A549 (cell line): Measurements from ENCODE around the gene KHDRBS2. TPM values are rescaled to one million over a fixed set of nuclear protein-coding genes. Genes with fewer than 3 reads are reported as not detected.

ENCODE experiments used
- ATAC-seq, 2 experiments: fragments of 200-7000 bp in 1 of 2; fragments of >200 bp in 1 of 2; cut with Nextera tagmentation in 1 of 2; cut with Tn5 transposase in 1 of 2; 3 replicates each; pipeline versions ENCODE4 v1.8.0 to v1.9.1; 2018 to 2020; ENCODE audit warnings: mild to moderate bottlenecking in 1 of 2, moderate library complexity in 1 of 2
- CTCF ChIA-PET: fragments of 300-600 bp; sonication (Branson Sonifier 250); formaldehyde crosslinking; extraction: SDS; loops from one replicate; lab custom pipeline; 2021; ENCODE audit warnings: antibody characterized with exemption, inconsistent platforms; lab: Yijun Ruan, JAX
- POLR2A ChIA-PET: fragments of 350-600 bp; formaldehyde crosslinking; extraction: SDS; loops from one replicate; lab custom pipeline; 2021; ENCODE audit warnings: antibody characterized with exemption, inconsistent platforms; lab: Yijun Ruan, JAX
- DNase-seq, 2 experiments: peaks; one replicate each; pipeline versions ENCODE4 v3.0.0 to v3.0.0-alpha.2; 2011 to 2016; ENCODE audit warnings: low read depth in 1 of 2, low spot score in 1 of 2
- FAIRE-seq: peaks from 2 replicates; lab custom pipeline; 2011; peaks lifted over from hg19 to GRCh38; lab: Jason Lieb, UNC
- H3K27ac ChIP-seq, 2 experiments: fragments of >200 bp; sonication (Bioruptor Twin); formaldehyde crosslinking; 3 replicates each; pipeline ENCODE4 v1.5.1; 2016 to 2017
- H3K4me1 ChIP-seq: fragments of >200 bp; sonication (Bioruptor Twin); formaldehyde crosslinking; 3 replicates; pipeline ENCODE4 v1.6.1; 2016
- H3K4me2 ChIP-seq: fragments of >200 bp; sonication (Bioruptor Twin); formaldehyde crosslinking; 3 replicates; pipeline ENCODE4 v1.6.1; 2016
- H3K4me3 ChIP-seq: fragments of >200 bp; sonication (Bioruptor Twin); formaldehyde crosslinking; 3 replicates; pipeline ENCODE4 v1.5.1; 2016
- H3K9me3 ChIP-seq: fragments of >200 bp; sonication (Bioruptor Twin); formaldehyde crosslinking; 3 replicates; pipeline ENCODE4 v1.6.1; 2016
- ATOH8 ChIP-seq: fragments of 250-450 bp; sonication (Bioruptor Pico); IDR thresholded peaks from 2 replicates; pipeline ENCODE4 v1.5.0; 2020; ENCODE audit warnings: low read depth, mild to moderate bottlenecking, moderate library complexity
- BHLHE40 ChIP-seq: IDR thresholded peaks from 2 replicates; pipeline ENCODE4 v1.6.1; 2012; ENCODE audit warnings: low read depth, low read length, inconsistent platforms
- CBX2 ChIP-seq: fragments of 200-600 bp; sonication (generic); IDR thresholded peaks from 2 replicates; pipeline ENCODE4 v1.6.1; 2016; ENCODE audit warnings: low read depth, mild to moderate bottlenecking, borderline replicate concordance
- CHD2 ChIP-seq: fragments of 150-350 bp; IDR thresholded peaks from 2 replicates; pipeline ENCODE4 v1.6.1; 2014; ENCODE audit warnings: low read length; ENCODE audit not compliant: partially characterized antibody
- CHD4 ChIP-seq: fragments of 200-600 bp; sonication (generic); IDR thresholded peaks from 2 replicates; pipeline ENCODE4 v1.6.1; 2016; ENCODE audit warnings: antibody characterized with exemption, mild to moderate bottlenecking, borderline replicate concordance
- CTCF ChIP-seq: fragments of >200 bp; sonication (Bioruptor Twin); formaldehyde crosslinking; IDR thresholded peaks from 3 replicates; pipeline ENCODE4 v1.5.1; 2016
- E2F6 ChIP-seq: IDR thresholded peaks from 2 replicates; pipeline ENCODE4 v1.6.1; 2012; ENCODE audit warnings: low read depth, borderline replicate concordance
- EHF ChIP-seq: fragments of 250-450 bp; sonication (Bioruptor Pico); IDR thresholded peaks from 2 replicates; pipeline ENCODE4 v1.5.0; 2020; ENCODE audit warnings: mild to moderate bottlenecking
- EHMT2 ChIP-seq: fragments of 200-600 bp; sonication (generic); IDR thresholded peaks from 2 replicates; pipeline ENCODE4 v1.6.1; 2016; ENCODE audit warnings: antibody characterized with exemption, low read depth, mild to moderate bottlenecking, moderate library complexity
- EP300 ChIP-seq, 2 experiments: fragments of >200 bp; sonication (Bioruptor Twin); formaldehyde crosslinking; IDR thresholded peaks; 2 replicates in 1 of 2; 3 replicates in 1 of 2; pipeline ENCODE4 v1.6.1; 2016 to 2017
- ESRRA ChIP-seq: fragments of 150-350 bp; IDR thresholded peaks from 2 replicates; pipeline ENCODE4 v1.6.1; 2014; ENCODE audit warnings: mild to moderate bottlenecking, low read length, borderline replicate concordance
- HMGXB4 ChIP-seq: fragments of 250-450 bp; sonication (Bioruptor Pico); IDR thresholded peaks from 2 replicates; pipeline ENCODE4 v1.5.0; 2021; ENCODE audit warnings: mild to moderate bottlenecking, moderate library complexity, borderline replicate concordance
- HOXA7 ChIP-seq: fragments of 250-450 bp; sonication (Bioruptor Pico); IDR thresholded peaks from 2 replicates; pipeline ENCODE4 v1.5.0; 2020; ENCODE audit warnings: mild to moderate bottlenecking, moderate library complexity
- HOXB5 ChIP-seq: fragments of 250-450 bp; sonication (Bioruptor Pico); IDR thresholded peaks from 2 replicates; pipeline ENCODE4 v1.5.0; 2020; ENCODE audit warnings: mild to moderate bottlenecking, moderate library complexity
- JUNB ChIP-seq: fragments of >200 bp; sonication (Bioruptor Twin); formaldehyde crosslinking; IDR thresholded peaks from 2 replicates; pipeline ENCODE4 v1.6.1; 2016
- KDM5A ChIP-seq: fragments of 200-600 bp; sonication (generic); IDR thresholded peaks from 2 replicates; pipeline ENCODE4 v1.6.1; 2016; ENCODE audit warnings: antibody characterized with exemption, mild to moderate bottlenecking
- MAZ ChIP-seq: fragments of 150-350 bp; IDR thresholded peaks from 2 replicates; pipeline ENCODE4 v1.6.1; 2014; ENCODE audit warnings: antibody characterized with exemption, low read depth, low read length, borderline replicate concordance
- NR3C1 ChIP-seq: fragments of >200 bp; sonication (Bioruptor Twin); formaldehyde crosslinking; IDR thresholded peaks from 3 replicates; pipeline ENCODE4 v1.6.1; 2017
- PHF8 ChIP-seq: fragments of 200-600 bp; sonication (generic); IDR thresholded peaks from 2 replicates; pipeline ENCODE4 v1.6.1; 2016; ENCODE audit warnings: low read depth, mild to moderate bottlenecking, antibody characterized with exemption, moderate library complexity, borderline replicate concordance
- POLR2A ChIP-seq: IDR thresholded peaks from 2 replicates; pipeline ENCODE4 v1.6.1; 2012; ENCODE audit warnings: mild to moderate bottlenecking, low read length
- RAD21 ChIP-seq, 2 experiments: fragments of >200 bp in 1 of 2; sonication (Bioruptor Twin) in 1 of 2; formaldehyde crosslinking in 1 of 2; IDR thresholded peaks in 1 of 2; conservative IDR thresholded peaks in 1 of 2; 2 replicates in 1 of 2; 3 replicates in 1 of 2; pipeline ENCODE4 v1.6.1; 2012 to 2018; ENCODE audit warnings: inconsistent platforms in 1 of 2
- REST ChIP-seq: fragments of 200-600 bp; sonication (generic); IDR thresholded peaks from 2 replicates; pipeline ENCODE4 v1.6.1; 2016; ENCODE audit warnings: antibody characterized with exemption, mild to moderate bottlenecking, moderate library complexity
- SMC3 ChIP-seq: fragments of >200 bp; sonication (Bioruptor Twin); formaldehyde crosslinking; IDR thresholded peaks from 3 replicates; pipeline ENCODE4 v1.6.1; 2018; ENCODE audit warnings: inconsistent platforms
- ZC3H11A ChIP-seq: fragments of 450-650 bp; IDR thresholded peaks from 2 replicates; pipeline ENCODE4 v1.6.1; 2014; ENCODE audit warnings: antibody characterized with exemption, mild to moderate bottlenecking
- WGBS: methylation state at CpG from one replicate; pipeline ENCODE4 v1.1.6; 2017; ENCODE audit errors: missing lambda C conversion rate; 5-methylcytosine and 5-hydroxymethylcytosine counted together
- polyA plus RNA-seq, 4 experiments: library from polyadenylated mRNA; depleted of rRNA in 3 of 4; stranded (reverse); fragments of >200 nt; fragmentation: RNase III in 1 of 4; extraction: RNeasy Plus Mini Kit Qiagen cat#74134 plus additional on column Dnase treatment in 1 of 4; gene quantifications; 2 replicates in 3 of 4; 3 replicates in 1 of 4; pipeline ENCODE4 v1.2.3, GENCODE V29; 2011 to 2017

Gene KHDRBS2
- polyA plus RNA-seq, 2 of the 4 experiments (the other 2 are of a cell fraction), result not detected

GRCh38 chr6:61901748-61902147 lies 384.3 kb downstream of the KHDRBS2 start:
- no peak for TF ChIP-seq NR3C1
- no peak for TF ChIP-seq BHLHE40
- TF ChIP-seq ZC3H11A, result peak; percentile 22
- no peak for TF ChIP-seq ESRRA
- TF ChIP-seq CHD4, result no peak
- CTCF ChIA-PET, result no interaction called here
- POLR2A ChIA-PET, result no interaction called here

GRCh38 chr6:61894536-61894935 lies 391.5 kb downstream of the KHDRBS2 start:
- no peak overlapping the region for H3K27ac ChIP-seq
- FAIRE-seq (no peak), ATAC-seq (no peak), DNase-seq (no peak)
- ChIA-PET CTCF (no interaction called here), POLR2A (no interaction called here)
- TF ChIP-seq ESRRA, result no peak
- TF ChIP-seq EP300 (IDR thresholded peaks at IDR 0.05), result no peak
- no peak for TF ChIP-seq CHD4
- TF ChIP-seq ATOH8, result no peak
- no peak for TF ChIP-seq MAZ
- no peak for TF ChIP-seq HOXA7 (CRISPR knock-in tag)
- no peak for TF ChIP-seq CTCF
- no peak for TF ChIP-seq RAD21 (conservative IDR thresholded peaks at IDR 0.05 in 1 of 2, IDR thresholded peaks at IDR 0.05 in 1 of 2)
- no peak for TF ChIP-seq SMC3
- H3K4me1 ChIP-seq, result no peaks in the 10 kb centered on the region
- H3K4me2 ChIP-seq, result no peak overlapping the region
- H3K4me3 ChIP-seq, result no peak overlapping the region
- no peaks in the 10 kb centered on the region for H3K9me3 ChIP-seq
- 3% methylated on average over 9 of the region's 9 CpGs for WGBS

More at GRCh38 chr6:61901748-61902147, 384.3 kb downstream of the KHDRBS2 start:
- Histone ChIP-seq H3K27ac (no peak overlapping the region), H3K4me2 (no peak overlapping the region), H3K9me3 (no peaks in the 10 kb centered on the region), H3K4me3 (no peak overlapping the region), H3K4me1 (no peaks in the 10 kb centered on the region)
- ATAC-seq (no peak), FAIRE-seq (no peak), DNase-seq (no peak)
- WGBS, result 40% methylated on average over 6 of the region's 6 CpGs

GRCh38 chr6:61887423-61887822 lies 398.6 kb downstream of the KHDRBS2 start:
- DNase-seq, result no peak
- FAIRE-seq, result no peak
- 0% methylated on average over 1 of the region's 1 CpG for WGBS
- H3K4me2 ChIP-seq, result no peak overlapping the region
- no peaks in the 10 kb centered on the region for H3K9me3 ChIP-seq
- CTCF ChIA-PET, result no interaction called here
- POLR2A ChIA-PET, result no interaction called here
- no peak overlapping the region for H3K27ac ChIP-seq
- H3K4me3 ChIP-seq, result no peak overlapping the region
- no peak for ATAC-seq
- no peaks in the 10 kb centered on the region for H3K4me1 ChIP-seq
- TF ChIP-seq MAZ, result no peak
- TF ChIP-seq HMGXB4, result no peak
- TF ChIP-seq EHF (CRISPR knock-in tag), result no peak
- no peak for TF ChIP-seq HOXB5 (CRISPR knock-in tag)
- TF ChIP-seq REST, result no peak
- no peak for TF ChIP-seq E2F6
- no peak for TF ChIP-seq PHF8
- TF ChIP-seq JUNB, result no peak
- no peak for TF ChIP-seq KDM5A
- no peak for TF ChIP-seq EHMT2
- TF ChIP-seq CHD2, result no peak
- TF ChIP-seq POLR2A, result no peak
- TF ChIP-seq CBX2, result no peak
